HEK293 (cell line): ENCODE results near the gene IQSEC1.

Source experiments
- CTCF ChIA-PET: fragments of 350-600 bp; formaldehyde crosslinking; extraction: SDS; loops from one replicate; lab custom pipeline; 2021; ENCODE audit warnings: antibody characterized with exemption; lab: Yijun Ruan, JAX
- POLR2A ChIA-PET: fragments of 300-600 bp; formaldehyde crosslinking; extraction: SDS; loops from one replicate; lab custom pipeline; 2020; ENCODE audit warnings: antibody characterized with exemption, inconsistent platforms; lab: Yijun Ruan, JAX
- H3K27ac ChIP-seq: fragments of 200-500 bp; sonication (Bioruptor generic); 2 replicates; pipeline ENCODE4 v1.5.1; 2014; ENCODE audit warnings: low read depth, low read length, control low read depth, inconsistent platforms; ENCODE audit errors: extremely low read depth
- H3K36me3 ChIP-seq, 2 experiments: fragments of 200-500 bp in 1 of 2; sonication (Bioruptor generic) in 1 of 2; 1 replicate in 1 of 2; 2 replicates in 1 of 2; pipeline ENCODE4 v1.5.1; 2014 to 2017; ENCODE audit warnings: inconsistent platforms in 2 of 2, low read length in 2 of 2; ENCODE audit not compliant: control insufficient read depth in 2 of 2, insufficient read depth in 1 of 2
- H3K4me1 ChIP-seq: fragments of 200-500 bp; sonication (Bioruptor generic); 2 replicates; pipeline ENCODE4 v1.5.1; 2014; ENCODE audit warnings: mild to moderate bottlenecking, low read length, inconsistent platforms; ENCODE audit not compliant: control insufficient read depth, insufficient read depth
- H3K4me3 ChIP-seq: 2 replicates; pipeline ENCODE4 v1.5.1; 2011; ENCODE audit warnings: low read depth, mild to moderate bottlenecking, control low read depth, low read length, moderate library complexity
- H3K9me3 ChIP-seq: fragments of 200-500 bp; sonication (Bioruptor generic); 2 replicates; pipeline ENCODE4 v1.5.1; 2014; ENCODE audit warnings: low read depth, low read length, inconsistent platforms; ENCODE audit not compliant: control insufficient read depth, insufficient read depth
- GLI4 ChIP-seq: fragments of 450-650 bp; formaldehyde crosslinking; IDR thresholded peaks from 2 replicates; pipeline ENCODE4 v1.5.1; 2016; ENCODE audit warnings: missing biosample characterization, missing genetic modification characterization
- KLF1 ChIP-seq: fragments of 450-650 bp; formaldehyde crosslinking; IDR thresholded peaks from 2 replicates; pipeline ENCODE4 v1.5.1; 2016; ENCODE audit warnings: missing biosample characterization, missing genetic modification characterization
- TRIM28 ChIP-seq: IDR thresholded peaks from 2 replicates; pipeline ENCODE4 v1.6.1; 2011; ENCODE audit warnings: low read length, control low read depth, borderline replicate concordance
- ZFP41 ChIP-seq: fragments of 450-650 bp; formaldehyde crosslinking; IDR thresholded peaks from 2 replicates; pipeline ENCODE4 v1.5.1; 2016; ENCODE audit warnings: missing biosample characterization, missing genetic modification characterization, borderline replicate concordance
- ZNF112 ChIP-seq: fragments of 450-650 bp; formaldehyde crosslinking; IDR thresholded peaks from 2 replicates; pipeline ENCODE4 v1.5.0; 2017; ENCODE audit warnings: missing biosample characterization, missing genetic modification characterization
- ZNF175 ChIP-seq: fragments of 450-650 bp; formaldehyde crosslinking; IDR thresholded peaks from 2 replicates; pipeline ENCODE4 v1.5.1; 2016; ENCODE audit warnings: missing biosample characterization, missing genetic modification characterization
- ZNF2 ChIP-seq: fragments of 450-650 bp; formaldehyde crosslinking; IDR thresholded peaks from 2 replicates; pipeline ENCODE4 v1.5.1; 2016; ENCODE audit warnings: missing biosample characterization, missing genetic modification characterization
- ZNF211 ChIP-seq: fragments of 450-650 bp; formaldehyde crosslinking; IDR thresholded peaks from 2 replicates; pipeline ENCODE4 v1.5.1; 2016; ENCODE audit warnings: low read depth, missing biosample characterization, missing genetic modification characterization
- ZNF335 ChIP-seq: fragments of 450-650 bp; formaldehyde crosslinking; conservative IDR thresholded peaks from 2 replicates; pipeline ENCODE4 v1.5.1; 2016; ENCODE audit warnings: missing biosample characterization, missing genetic modification characterization
- ZNF521 ChIP-seq: fragments of 450-650 bp; formaldehyde crosslinking; IDR thresholded peaks from 2 replicates; pipeline ENCODE4 v1.5.1; 2017; ENCODE audit warnings: missing biosample characterization, mild to moderate bottlenecking, missing genetic modification characterization
- ZNF600 ChIP-seq: fragments of 450-650 bp; formaldehyde crosslinking; IDR thresholded peaks from 2 replicates; pipeline ENCODE4 v1.5.1; 2016; ENCODE audit warnings: missing biosample characterization, missing genetic modification characterization
- ZNF670 ChIP-seq: fragments of 450-650 bp; formaldehyde crosslinking; IDR thresholded peaks from 2 replicates; pipeline ENCODE4 v1.5.1; 2016; ENCODE audit warnings: missing biosample characterization, missing genetic modification characterization, low read depth
- ZNF677 ChIP-seq: fragments of 450-650 bp; IDR thresholded peaks from 2 replicates; pipeline ENCODE4 v1.5.0; 2018; ENCODE audit warnings: missing biosample characterization, mild to moderate bottlenecking, missing genetic modification characterization, moderate library complexity
- ZNF791 ChIP-seq: fragments of 450-650 bp; formaldehyde crosslinking; IDR thresholded peaks from 2 replicates; pipeline ENCODE4 v1.5.1; 2016; ENCODE audit warnings: missing biosample characterization, missing genetic modification characterization
- ZNF843 ChIP-seq: fragments of 450-650 bp; formaldehyde crosslinking; IDR thresholded peaks from 2 replicates; pipeline ENCODE4 v1.5.1; 2016; ENCODE audit warnings: missing biosample characterization, missing genetic modification characterization
- TF ChIP-seq, protein P1 (sequence below): fragments of 450-650 bp; formaldehyde crosslinking; IDR thresholded peaks from 2 replicates; pipeline ENCODE4 v1.5.1; 2017; ENCODE audit warnings: missing biosample characterization, missing genetic modification characterization
- TF ChIP-seq, protein P2 (sequence below): fragments of 450-650 bp; IDR thresholded peaks from 2 replicates; pipeline ENCODE4 v1.5.1; 2018; ENCODE audit warnings: missing biosample characterization, missing genetic modification characterization
- TF ChIP-seq, protein P3 (sequence below): fragments of 450-650 bp; formaldehyde crosslinking; IDR thresholded peaks from 2 replicates; pipeline ENCODE4 v1.5.1; 2016; ENCODE audit warnings: missing biosample characterization, missing genetic modification characterization
- TF ChIP-seq, protein P4 (sequence below): fragments of 450-650 bp; formaldehyde crosslinking; conservative IDR thresholded peaks from 2 replicates; pipeline ENCODE4 v1.5.1; 2016; ENCODE audit warnings: low read depth, missing biosample characterization, missing genetic modification characterization
- TF ChIP-seq, protein P5 (sequence below): fragments of 450-650 bp; formaldehyde crosslinking; IDR thresholded peaks from 2 replicates; pipeline ENCODE4 v1.5.1; 2016; ENCODE audit warnings: missing biosample characterization, missing genetic modification characterization
- TF ChIP-seq, protein P6 (sequence below): fragments of 450-650 bp; formaldehyde crosslinking; IDR thresholded peaks from 2 replicates; pipeline ENCODE4 v1.5.1; 2016; ENCODE audit warnings: missing biosample characterization, missing genetic modification characterization
- TF ChIP-seq, protein P7 (sequence below): fragments of 450-650 bp; formaldehyde crosslinking; IDR thresholded peaks from 2 replicates; pipeline ENCODE4 v1.5.1; 2016; ENCODE audit warnings: missing biosample characterization, missing genetic modification characterization

IQSEC1 gene

DNA sequence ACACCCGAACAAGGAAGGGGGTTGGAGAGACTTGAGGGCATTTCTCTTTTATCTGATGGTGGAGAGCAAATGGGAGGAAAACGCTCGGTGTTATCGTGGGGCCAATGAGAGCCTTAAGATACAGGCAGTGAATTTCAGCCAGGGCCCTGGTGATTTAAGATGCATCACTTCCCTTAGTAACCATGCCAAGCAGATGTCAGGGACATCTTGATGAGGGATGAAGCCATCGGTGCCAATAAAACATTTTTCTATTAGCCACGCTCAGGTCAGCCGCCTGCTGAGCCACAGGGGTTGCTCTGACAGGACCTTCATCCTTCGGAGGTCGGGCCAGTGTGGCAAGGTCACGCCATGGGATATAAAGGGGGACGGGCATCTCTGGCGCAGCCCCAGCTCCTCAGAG lies 10.6 kb downstream of the IQSEC1 start:
- H3K4me3 ChIP-seq: no peak overlapping the region
- H3K4me1 ChIP-seq: no peaks in the 10 kb centered on the region
- H3K36me3 ChIP-seq: no peaks in the 10 kb centered on the region
- ChIA-PET CTCF (no interaction called here), POLR2A (no interaction called here)
- H3K9me3 ChIP-seq: no peaks in the 10 kb centered on the region
- TF ChIP-seq ZNF791 (tag by site-specific recombination) (no peak), KLF1 (tag by site-specific recombination) (no peak), ZNF2 (tag by site-specific recombination) (no peak), ZNF600 (tag by site-specific recombination) (no peak), ZNF843 (tag by site-specific recombination) (no peak), ZNF112 (tag by site-specific recombination) (no peak), GLI4 (tag by site-specific recombination) (no peak), ZNF670 (no peak), ZNF175 (tag by site-specific recombination) (no peak), ZFP41 (no peak), ZNF211 (tag by site-specific recombination) (no peak)
- TF ChIP-seq, protein P1, sequence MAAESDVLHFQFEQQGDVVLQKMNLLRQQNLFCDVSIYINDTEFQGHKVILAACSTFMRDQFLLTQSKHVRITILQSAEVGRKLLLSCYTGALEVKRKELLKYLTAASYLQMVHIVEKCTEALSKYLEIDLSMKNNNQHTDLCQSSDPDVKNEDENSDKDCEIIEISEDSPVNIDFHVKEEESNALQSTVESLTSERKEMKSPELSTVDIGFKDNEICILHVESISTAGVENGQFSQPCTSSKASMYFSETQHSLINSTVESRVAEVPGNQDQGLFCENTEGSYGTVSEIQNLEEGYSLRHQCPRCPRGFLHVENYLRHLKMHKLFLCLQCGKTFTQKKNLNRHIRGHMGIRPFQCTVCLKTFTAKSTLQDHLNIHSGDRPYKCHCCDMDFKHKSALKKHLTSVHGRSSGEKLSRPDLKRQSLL: no peak
- TF ChIP-seq, protein P2, sequence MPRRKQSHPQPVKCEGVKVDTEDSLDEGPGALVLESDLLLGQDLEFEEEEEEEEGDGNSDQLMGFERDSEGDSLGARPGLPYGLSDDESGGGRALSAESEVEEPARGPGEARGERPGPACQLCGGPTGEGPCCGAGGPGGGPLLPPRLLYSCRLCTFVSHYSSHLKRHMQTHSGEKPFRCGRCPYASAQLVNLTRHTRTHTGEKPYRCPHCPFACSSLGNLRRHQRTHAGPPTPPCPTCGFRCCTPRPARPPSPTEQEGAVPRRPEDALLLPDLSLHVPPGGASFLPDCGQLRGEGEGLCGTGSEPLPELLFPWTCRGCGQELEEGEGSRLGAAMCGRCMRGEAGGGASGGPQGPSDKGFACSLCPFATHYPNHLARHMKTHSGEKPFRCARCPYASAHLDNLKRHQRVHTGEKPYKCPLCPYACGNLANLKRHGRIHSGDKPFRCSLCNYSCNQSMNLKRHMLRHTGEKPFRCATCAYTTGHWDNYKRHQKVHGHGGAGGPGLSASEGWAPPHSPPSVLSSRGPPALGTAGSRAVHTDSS (tag by site-specific recombination): no peak
- TF ChIP-seq, protein P3, sequence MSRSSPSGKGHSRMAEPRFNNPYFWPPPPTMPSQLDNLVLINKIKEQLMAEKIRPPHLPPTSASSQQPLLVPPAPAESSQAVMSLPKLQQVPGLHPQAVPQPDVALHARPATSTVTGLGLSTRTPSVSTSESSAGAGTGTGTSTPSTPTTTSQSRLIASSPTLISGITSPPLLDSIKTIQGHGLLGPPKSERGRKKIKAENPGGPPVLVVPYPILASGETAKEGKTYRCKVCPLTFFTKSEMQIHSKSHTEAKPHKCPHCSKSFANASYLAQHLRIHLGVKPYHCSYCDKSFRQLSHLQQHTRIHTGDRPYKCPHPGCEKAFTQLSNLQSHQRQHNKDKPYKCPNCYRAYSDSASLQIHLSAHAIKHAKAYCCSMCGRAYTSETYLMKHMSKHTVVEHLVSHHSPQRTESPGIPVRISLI (tag by site-specific recombination): no peak
- TF ChIP-seq, protein P4, sequence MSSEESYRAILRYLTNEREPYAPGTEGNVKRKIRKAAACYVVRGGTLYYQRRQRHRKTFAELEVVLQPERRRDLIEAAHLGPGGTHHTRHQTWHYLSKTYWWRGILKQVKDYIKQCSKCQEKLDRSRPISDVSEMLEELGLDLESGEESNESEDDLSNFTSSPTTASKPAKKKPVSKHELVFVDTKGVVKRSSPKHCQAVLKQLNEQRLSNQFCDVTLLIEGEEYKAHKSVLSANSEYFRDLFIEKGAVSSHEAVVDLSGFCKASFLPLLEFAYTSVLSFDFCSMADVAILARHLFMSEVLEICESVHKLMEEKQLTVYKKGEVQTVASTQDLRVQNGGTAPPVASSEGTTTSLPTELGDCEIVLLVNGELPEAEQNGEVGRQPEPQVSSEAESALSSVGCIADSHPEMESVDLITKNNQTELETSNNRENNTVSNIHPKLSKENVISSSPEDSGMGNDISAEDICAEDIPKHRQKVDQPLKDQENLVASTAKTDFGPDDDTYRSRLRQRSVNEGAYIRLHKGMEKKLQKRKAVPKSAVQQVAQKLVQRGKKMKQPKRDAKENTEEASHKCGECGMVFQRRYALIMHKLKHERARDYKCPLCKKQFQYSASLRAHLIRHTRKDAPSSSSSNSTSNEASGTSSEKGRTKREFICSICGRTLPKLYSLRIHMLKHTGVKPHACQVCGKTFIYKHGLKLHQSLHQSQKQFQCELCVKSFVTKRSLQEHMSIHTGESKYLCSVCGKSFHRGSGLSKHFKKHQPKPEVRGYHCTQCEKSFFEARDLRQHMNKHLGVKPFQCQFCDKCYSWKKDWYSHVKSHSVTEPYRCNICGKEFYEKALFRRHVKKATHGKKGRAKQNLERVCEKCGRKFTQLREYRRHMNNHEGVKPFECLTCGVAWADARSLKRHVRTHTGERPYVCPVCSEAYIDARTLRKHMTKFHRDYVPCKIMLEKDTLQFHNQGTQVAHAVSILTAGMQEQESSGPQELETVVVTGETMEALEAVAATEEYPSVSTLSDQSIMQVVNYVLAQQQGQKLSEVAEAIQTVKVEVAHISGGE (tag by site-specific recombination): no peak
- TF ChIP-seq, protein P5, sequence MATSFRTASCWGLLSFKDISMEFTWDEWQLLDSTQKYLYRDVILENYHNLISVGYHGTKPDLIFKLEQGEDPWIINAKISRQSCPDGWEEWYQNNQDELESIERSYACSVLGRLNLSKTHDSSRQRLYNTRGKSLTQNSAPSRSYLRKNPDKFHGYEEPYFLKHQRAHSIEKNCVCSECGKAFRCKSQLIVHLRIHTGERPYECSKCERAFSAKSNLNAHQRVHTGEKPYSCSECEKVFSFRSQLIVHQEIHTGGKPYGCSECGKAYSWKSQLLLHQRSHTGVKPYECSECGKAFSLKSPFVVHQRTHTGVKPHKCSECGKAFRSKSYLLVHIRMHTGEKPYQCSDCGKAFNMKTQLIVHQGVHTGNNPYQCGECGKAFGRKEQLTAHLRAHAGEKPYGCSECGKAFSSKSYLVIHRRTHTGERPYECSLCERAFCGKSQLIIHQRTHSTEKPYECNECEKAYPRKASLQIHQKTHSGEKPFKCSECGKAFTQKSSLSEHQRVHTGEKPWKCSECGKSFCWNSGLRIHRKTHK: no peak
- H3K27ac ChIP-seq: no peak overlapping the region

DNA sequence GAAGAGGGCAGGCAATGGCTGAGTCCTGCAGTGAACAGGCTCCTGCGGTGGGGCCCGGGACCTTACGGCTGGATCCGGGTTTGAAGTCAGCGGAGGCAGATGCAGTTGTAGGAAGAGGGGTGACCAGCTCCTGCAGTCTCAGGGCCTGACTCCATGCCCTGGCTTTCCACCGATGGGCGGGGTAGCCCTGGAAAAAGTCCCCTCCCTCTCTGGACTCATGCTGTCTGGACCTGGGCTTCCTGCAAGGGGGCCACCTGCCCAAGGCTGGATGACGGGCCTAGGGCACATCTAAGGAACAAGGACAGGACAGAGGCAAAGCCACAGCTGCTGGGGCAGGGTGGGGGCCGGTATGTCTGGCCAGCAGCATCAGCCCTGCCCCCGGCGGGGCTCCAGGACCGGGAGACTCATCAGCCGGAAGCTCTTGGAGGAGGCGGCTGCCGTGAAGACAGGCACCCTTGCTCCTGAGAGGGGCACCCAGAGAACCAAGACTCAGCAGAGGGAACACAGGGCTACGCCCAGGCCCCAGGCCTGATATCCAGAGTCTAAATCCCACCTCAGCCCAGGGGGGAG lies 12.8 kb downstream of the IQSEC1 start:
- ChIA-PET CTCF (interaction anchor here (0.7 to 1.1 kb wide), 2 partner anchors 16 to 50 kb away, joined by 4 read pairs; no protein-coding TSS in a partner anchor), POLR2A (no interaction called here)
- Histone ChIP-seq H3K4me3 (no peak overlapping the region), H3K9me3 (no peaks in the 10 kb centered on the region), H3K4me1 (no peaks in the 10 kb centered on the region), H3K27ac (no peak overlapping the region), H3K36me3 (no peaks in the 10 kb centered on the region)
- TF ChIP-seq, protein P6, sequence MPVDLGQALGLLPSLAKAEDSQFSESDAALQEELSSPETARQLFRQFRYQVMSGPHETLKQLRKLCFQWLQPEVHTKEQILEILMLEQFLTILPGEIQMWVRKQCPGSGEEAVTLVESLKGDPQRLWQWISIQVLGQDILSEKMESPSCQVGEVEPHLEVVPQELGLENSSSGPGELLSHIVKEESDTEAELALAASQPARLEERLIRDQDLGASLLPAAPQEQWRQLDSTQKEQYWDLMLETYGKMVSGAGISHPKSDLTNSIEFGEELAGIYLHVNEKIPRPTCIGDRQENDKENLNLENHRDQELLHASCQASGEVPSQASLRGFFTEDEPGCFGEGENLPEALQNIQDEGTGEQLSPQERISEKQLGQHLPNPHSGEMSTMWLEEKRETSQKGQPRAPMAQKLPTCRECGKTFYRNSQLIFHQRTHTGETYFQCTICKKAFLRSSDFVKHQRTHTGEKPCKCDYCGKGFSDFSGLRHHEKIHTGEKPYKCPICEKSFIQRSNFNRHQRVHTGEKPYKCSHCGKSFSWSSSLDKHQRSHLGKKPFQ (tag by site-specific recombination): no peak
- TF ChIP-seq TRIM28 (no peak), ZNF677 (no peak), ZNF335 (tag by site-specific recombination) (no peak), ZNF521 (no peak)
- TF ChIP-seq, protein P7, sequence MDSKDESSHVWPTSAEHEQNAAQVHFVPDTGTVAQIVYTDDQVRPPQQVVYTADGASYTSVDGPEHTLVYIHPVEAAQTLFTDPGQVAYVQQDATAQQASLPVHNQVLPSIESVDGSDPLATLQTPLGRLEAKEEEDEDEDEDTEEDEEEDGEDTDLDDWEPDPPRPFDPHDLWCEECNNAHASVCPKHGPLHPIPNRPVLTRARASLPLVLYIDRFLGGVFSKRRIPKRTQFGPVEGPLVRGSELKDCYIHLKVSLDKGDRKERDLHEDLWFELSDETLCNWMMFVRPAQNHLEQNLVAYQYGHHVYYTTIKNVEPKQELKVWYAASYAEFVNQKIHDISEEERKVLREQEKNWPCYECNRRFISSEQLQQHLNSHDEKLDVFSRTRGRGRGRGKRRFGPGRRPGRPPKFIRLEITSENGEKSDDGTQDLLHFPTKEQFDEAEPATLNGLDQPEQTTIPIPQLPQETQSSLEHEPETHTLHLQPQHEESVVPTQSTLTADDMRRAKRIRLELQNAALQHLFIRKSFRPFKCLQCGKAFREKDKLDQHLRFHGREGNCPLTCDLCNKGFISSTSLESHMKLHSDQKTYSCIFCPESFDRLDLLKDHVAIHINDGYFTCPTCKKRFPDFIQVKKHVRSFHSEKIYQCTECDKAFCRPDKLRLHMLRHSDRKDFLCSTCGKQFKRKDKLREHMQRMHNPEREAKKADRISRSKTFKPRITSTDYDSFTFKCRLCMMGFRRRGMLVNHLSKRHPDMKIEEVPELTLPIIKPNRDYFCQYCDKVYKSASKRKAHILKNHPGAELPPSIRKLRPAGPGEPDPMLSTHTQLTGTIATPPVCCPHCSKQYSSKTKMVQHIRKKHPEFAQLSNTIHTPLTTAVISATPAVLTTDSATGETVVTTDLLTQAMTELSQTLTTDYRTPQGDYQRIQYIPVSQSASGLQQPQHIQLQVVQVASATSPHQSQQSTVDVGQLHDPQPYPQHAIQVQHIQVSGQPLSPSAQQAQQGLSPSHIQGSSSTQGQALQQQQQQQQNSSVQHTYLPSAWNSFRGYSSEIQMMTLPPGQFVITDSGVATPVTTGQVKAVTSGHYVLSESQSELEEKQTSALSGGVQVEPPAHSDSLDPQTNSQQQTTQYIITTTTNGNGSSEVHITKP (tag by site-specific recombination): no peak
